ENCODE data around the gene JSRP1.

Gene JSRP1

DNA sequence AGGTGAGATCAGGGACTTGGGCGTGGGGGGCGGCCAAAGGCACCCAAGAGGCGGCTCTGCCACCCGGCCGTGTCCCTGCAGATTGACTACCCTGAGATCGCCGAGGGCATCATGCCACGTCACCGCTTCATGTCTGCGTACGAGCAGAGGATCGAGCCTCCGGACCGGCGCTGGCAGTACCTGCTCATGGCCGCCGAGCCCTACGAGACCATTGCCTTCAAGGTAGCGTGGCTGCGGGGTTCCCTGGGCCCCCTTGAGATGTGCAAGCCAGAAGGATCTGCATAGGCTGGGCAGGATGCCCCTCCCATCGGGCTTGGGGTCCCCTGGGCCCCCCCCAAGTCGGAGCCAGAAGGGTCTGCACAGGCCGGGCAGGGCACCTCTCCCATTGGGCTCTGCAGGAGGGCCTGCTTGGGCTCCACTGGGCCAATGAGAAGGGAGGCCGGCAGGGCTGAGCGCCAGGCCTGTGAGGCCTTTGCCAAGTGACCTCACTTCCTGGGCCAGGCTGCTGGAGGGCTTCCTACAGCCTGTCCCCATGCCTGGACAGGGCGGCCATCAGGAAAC lies 9.3 kb downstream of the JSRP1 start:
- Histone ChIP-seq H3K9ac (no peak overlapping the region), H3K4me1 (peaks cover 33% of the 10 kb centered on the region), H3K27ac (no peak overlapping the region), H3K4me2 (no peak overlapping the region), H3K9me3 (no peaks in the 10 kb centered on the region), H3K36me3 (peaks cover 82% of the 10 kb centered on the region), H3K27me3 (peaks cover 33% of the 10 kb centered on the region), H4K20me1 (peaks cover 100% of the 10 kb centered on the region), H3K4me3 (no peak overlapping the region)
- no peak for TF ChIP-seq Cebpa-rat (IDR thresholded peaks at IDR 0.05)

DNA sequence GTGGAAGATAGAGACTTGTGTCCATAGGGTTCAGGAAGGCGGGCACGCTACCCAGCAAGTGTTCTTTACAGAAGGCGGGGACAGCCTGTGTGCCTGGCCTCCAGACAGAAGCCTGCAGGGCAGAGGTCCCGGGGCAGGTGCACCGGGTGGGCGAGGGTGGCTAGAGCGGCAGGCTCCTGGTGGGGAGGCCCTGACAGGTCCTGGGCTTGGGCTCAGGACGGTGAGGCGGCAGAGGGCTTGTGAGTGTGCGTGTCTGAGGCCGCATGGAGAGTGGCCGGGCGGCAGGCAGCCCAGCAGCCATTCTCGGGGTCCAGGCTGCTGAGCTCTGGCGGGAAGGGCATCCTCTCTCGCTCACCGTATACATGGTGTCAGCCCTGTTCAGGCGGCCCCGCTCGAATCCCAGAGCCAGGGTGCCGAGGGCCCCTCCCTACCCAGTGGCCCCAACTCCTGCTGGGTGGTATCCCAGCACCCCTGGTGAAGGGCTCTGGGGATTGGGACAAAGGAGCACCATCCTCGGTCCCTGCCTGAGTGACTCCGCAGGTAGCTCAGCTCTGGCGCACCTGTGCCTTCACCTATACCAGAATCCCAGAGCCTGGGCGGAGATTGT lies 10.1 kb downstream of the JSRP1 start:
- TF ChIP-seq Cebpa-rat (IDR thresholded peaks at IDR 0.05), result no peak

DNA sequence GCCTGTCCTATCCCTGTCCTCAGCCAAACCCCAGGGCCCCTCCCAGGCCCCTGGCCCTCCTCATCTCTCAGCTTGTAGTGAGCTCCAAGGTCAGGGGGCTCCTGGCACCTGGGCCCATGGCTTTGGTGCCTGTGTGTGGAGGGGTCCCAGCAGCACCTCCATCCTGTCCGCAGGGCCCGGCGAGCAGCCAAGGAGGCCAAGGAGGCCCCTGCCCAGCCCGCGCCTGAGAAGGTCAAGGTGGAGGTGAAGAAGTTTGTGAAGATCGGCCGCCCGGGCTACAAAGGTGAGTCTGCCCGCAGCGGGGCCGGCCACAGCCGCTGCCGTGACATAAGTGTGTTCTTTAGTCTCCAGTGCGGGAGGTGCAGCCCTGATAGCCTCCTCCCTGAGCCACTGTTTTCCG lies 10.9 kb downstream of the JSRP1 start:
- H3K9me3 ChIP-seq, result no peaks in the 10 kb centered on the region
- peaks cover 17% of the 10 kb centered on the region for H3K27me3 ChIP-seq
- H3K4me1 ChIP-seq, result peaks cover 37% of the 10 kb centered on the region
- H3K4me3 ChIP-seq, result no peak overlapping the region
- H4K20me1 ChIP-seq, result peaks cover 100% of the 10 kb centered on the region
- H3K27ac ChIP-seq, result no peak overlapping the region
- TF ChIP-seq Cebpa-rat (IDR thresholded peaks at IDR 0.05), result no peak
- H3K9ac ChIP-seq, result no peak overlapping the region
- H3K36me3 ChIP-seq, result peaks cover 92% of the 10 kb centered on the region
- no peak overlapping the region for H3K4me2 ChIP-seq

More for the DNA sequence above, 10.1 kb downstream of the JSRP1 start:
- H3K27ac ChIP-seq, result no peak overlapping the region
- no peak overlapping the region for H3K4me2 ChIP-seq
- peaks cover 100% of the 10 kb centered on the region for H4K20me1 ChIP-seq
- H3K27me3 ChIP-seq, result peaks cover 25% of the 10 kb centered on the region
- H3K36me3 ChIP-seq, result peaks cover 85% of the 10 kb centered on the region
- no peaks in the 10 kb centered on the region for H3K9me3 ChIP-seq
- no peak overlapping the region for H3K9ac ChIP-seq
- H3K4me3 ChIP-seq, result no peak overlapping the region
- H3K4me1 ChIP-seq, result peaks cover 33% of the 10 kb centered on the region

DNA sequence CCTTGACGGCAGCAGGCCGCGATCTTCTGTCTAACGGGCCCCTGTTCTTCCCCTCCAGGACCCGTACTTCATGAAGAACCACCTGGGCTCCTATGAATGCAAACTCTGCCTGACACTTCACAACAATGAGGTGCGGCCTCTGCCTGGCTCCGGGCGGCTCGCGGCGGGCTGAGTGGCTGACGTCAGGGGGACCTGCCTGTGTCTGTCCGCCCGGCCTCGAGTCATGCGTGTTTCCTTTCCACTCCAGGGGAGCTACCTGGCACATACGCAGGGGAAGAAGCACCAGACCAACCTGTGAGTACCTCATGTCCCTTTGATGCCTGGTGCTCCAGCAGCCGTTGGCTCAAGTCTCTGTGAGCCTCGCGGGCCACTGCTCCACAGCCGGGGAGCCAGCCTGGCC lies 11.7 kb downstream of the JSRP1 start:
- peaks cover 9% of the 10 kb centered on the region for H3K27me3 ChIP-seq
- H3K36me3 ChIP-seq, result peaks cover 89% of the 10 kb centered on the region
- no peak overlapping the region for H3K27ac ChIP-seq
- H4K20me1 ChIP-seq, result peaks cover 100% of the 10 kb centered on the region
- no peak overlapping the region for H3K9ac ChIP-seq
- H3K9me3 ChIP-seq, result no peaks in the 10 kb centered on the region
- H3K4me1 ChIP-seq, result peaks cover 43% of the 10 kb centered on the region
- no peak overlapping the region for H3K4me2 ChIP-seq
- no peak for TF ChIP-seq Cebpa-rat (IDR thresholded peaks at IDR 0.05)
- H3K4me3 ChIP-seq, result no peak overlapping the region

DNA sequence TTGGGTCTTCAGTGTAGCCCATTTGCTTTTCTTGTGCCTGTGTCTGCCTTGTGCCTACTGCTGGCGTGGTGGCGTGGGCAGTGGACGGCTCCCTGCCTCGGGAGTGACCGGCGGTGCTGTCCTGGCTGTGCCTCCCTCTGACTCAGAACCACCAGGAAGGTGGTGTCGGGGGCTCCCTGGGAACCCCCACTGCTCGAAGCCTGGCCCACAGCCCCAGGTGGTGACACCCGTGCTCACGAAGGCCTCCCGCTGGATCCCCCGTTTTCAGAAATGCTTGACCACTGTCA lies 12.1 kb downstream of the JSRP1 start:
- no peak overlapping the region for H3K4me3 ChIP-seq
- no peak overlapping the region for H3K27ac ChIP-seq
- no peak overlapping the region for H3K4me2 ChIP-seq
- H3K4me1 ChIP-seq, result peaks cover 48% of the 10 kb centered on the region
- no peak overlapping the region for H3K9ac ChIP-seq
- peaks cover 100% of the 10 kb centered on the region for H4K20me1 ChIP-seq
- TF ChIP-seq Cebpa-rat (IDR thresholded peaks at IDR 0.05), result no peak
- H3K27me3 ChIP-seq, result peaks cover 5% of the 10 kb centered on the region
- H3K36me3 ChIP-seq, result peaks cover 85% of the 10 kb centered on the region
- H3K9me3 ChIP-seq, result no peaks in the 10 kb centered on the region

DNA sequence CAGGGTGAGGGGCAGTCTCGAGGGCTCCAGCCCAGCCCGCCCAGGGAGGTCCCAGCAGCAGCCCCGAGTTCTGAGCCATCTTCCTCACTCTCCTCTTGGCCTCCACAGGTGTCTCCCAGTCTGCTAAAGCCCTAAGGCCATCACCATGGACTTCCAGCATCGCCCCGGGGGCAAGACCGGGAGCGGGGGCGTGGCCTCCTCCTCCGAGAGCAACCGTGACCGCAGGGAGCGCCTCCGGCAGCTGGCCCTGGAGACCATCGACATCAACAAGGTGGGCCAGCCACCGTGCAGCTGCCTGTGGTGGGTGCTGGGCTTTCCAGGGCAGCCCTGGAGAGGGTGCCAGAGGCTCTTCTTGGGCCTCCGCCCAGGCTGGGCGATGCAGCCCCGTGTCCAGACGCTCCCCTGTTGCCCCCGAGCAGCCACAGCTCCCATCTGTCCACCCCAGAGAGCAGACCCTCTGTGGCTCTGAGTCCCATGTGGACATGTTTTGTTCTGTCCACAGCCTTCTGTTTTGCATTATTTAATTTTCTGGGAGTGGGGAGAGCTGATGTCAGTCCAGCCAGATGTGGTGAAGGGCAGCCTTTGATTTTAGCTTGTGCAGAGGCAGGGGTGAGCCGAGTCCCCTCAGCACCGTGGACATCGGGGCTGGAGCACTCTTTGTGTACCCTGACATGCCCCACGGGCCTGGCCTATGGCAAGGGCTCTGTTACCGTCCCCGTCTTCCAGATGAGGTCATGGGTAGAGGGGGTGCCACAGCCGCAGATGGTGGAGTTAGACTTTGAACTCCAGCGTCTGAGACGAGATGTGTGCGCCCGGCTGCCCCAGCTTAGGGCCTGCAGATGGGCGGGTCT lies 12.7 kb downstream of the JSRP1 start:
- Histone ChIP-seq H3K4me1 (peaks cover 53% of the 10 kb centered on the region), H3K36me3 (peaks cover 79% of the 10 kb centered on the region), H3K27me3 (no peaks in the 10 kb centered on the region), H4K20me1 (peaks cover 100% of the 10 kb centered on the region), H3K4me2 (no peak overlapping the region), H3K27ac (no peak overlapping the region), H3K9ac (no peak overlapping the region), H3K9me3 (no peaks in the 10 kb centered on the region), H3K4me3 (no peak overlapping the region)
- TF ChIP-seq Cebpa-rat (IDR thresholded peaks at IDR 0.05), result no peak

DNA sequence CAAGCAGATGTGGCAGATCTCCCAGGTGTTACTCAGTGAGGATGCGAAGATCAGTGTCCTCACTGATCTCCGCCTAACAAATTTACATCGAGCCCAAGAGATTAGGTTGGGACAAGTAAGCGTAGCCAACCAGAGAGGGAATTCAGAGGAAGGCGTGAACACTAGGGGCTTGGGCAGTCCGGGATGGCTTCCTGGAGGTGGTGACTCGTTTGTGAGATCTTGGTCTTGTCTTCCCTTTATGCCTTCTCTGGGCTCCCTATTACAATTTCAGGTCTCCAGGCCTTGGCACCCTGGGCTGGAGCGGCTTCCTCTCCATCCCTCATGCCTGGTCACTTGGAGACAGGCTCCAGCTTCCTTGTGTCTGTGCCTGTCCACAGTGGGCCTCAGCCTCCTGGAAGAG lies 13.4 kb downstream of the JSRP1 start:
- Histone ChIP-seq H3K9ac (no peak overlapping the region), H3K27me3 (no peaks in the 10 kb centered on the region), H3K4me1 (peaks cover 60% of the 10 kb centered on the region), H3K9me3 (no peaks in the 10 kb centered on the region), H3K4me2 (0 out of 2 replicates have a peak overlapping the region, but pooled peaks have one; percentile 98), H3K27ac (no peak overlapping the region), H4K20me1 (peaks cover 100% of the 10 kb centered on the region), H3K4me3 (no peak overlapping the region), H3K36me3 (peaks cover 74% of the 10 kb centered on the region)
- no peak for TF ChIP-seq Cebpa-rat (IDR thresholded peaks at IDR 0.05)

DNA sequence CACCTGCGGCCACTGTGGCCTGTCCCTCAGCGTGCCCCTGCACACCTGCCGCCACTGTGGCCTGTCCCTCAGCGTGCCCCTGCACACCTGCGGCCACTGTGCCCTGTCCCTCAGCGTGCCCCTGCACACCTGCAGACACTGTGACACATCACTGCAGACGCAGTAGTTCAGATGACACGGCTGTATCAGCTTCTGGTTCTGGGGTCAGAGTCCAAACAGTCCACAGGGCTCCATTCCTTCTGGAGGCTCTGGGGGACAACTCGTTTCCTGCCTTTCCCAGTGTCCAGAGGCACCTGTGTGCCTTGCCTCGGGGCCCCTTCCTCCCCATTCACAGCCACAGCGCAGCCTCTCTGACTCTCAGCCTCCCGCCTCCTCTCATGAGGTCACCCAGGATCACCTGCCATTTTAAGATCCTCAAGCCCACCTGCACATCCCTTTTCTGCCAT lies 14.1 kb downstream of the JSRP1 start:
- Histone ChIP-seq H4K20me1 (peaks cover 100% of the 10 kb centered on the region), H3K27ac (peak overlapping the region; percentile 88; the same call in 1 of the 2 replicates), H3K9ac (0 out of 2 replicates have a peak overlapping the region, but pooled peaks have one; percentile 35), H3K4me1 (peaks cover 67% of the 10 kb centered on the region), H3K4me2 (peak overlapping the region; percentile 98), H3K27me3 (no peaks in the 10 kb centered on the region), H3K4me3 (no peak overlapping the region), H3K36me3 (peaks cover 67% of the 10 kb centered on the region), H3K9me3 (no peaks in the 10 kb centered on the region)
- TF ChIP-seq Cebpa-rat (IDR thresholded peaks at IDR 0.05), result no peak

DNA sequence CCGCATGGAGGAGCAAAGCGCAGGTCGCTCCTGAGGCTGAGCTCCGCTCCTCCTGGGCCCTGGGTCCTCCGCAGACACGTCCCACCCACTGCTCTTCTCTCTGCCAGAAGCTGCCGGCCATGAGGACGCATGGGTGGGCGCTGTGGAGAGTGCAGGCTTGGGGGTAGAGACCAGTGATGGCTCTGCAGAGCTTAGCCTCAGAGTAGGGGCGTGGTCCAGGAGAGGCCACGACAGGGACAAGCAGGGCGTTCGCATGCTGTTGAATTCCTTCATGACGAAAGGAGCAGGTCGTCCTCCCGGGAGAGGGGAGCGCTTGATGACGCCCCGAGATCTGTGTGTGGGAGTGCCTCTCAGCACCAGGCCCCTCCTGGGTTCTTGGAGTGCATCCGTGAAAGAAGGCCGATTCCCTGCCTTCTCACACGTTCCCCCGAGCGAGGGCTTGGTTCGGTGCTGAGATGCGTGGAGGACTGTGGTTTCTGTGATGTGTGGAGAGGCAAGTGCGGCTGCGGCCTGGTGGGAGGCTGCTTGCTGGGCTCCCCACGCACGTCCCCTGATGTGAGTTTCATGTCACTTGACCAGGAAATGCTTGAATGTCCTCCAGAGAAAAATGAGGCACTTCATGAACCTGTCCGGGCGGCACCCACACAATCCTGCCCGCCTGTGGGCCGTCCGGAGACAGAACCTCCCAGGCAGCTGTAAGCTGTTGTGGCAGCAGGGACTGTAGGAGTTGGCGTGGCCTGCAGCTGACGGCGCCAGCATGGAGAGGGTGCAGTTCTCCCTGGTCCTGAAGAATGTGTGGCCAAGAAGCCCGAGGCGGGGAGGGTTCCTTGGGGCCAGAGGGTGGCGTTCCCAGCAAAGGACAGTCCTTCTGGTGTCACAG lies 15.1 kb downstream of the JSRP1 start:
- Histone ChIP-seq H3K27ac (peak overlapping the region; percentile 88), H4K20me1 (peaks cover 94% of the 10 kb centered on the region), H3K27me3 (no peaks in the 10 kb centered on the region), H3K36me3 (peaks cover 57% of the 10 kb centered on the region), H3K9ac (peak overlapping the region; percentile 98), H3K4me2 (peak overlapping the region; percentile 98), H3K4me3 (peak overlapping the region; percentile 97; the same call in 1 of the 2 replicates), H3K9me3 (no peaks in the 10 kb centered on the region), H3K4me1 (peaks cover 68% of the 10 kb centered on the region)
- no peak for TF ChIP-seq Cebpa-rat (IDR thresholded peaks at IDR 0.05)

Measured in BLaER1 (cell line).